ENCODE data around the gene SPEM3.
A peak's percentile ranks its signal among the peaks of the same experiment; 100 is the strongest.
"Not testable (repeated sequence)": the region's sequence is repeated elsewhere in the genome, so short reads cannot be mapped to it uniquely, and the experiment has no call there.

Gene SPEM3

DNA sequence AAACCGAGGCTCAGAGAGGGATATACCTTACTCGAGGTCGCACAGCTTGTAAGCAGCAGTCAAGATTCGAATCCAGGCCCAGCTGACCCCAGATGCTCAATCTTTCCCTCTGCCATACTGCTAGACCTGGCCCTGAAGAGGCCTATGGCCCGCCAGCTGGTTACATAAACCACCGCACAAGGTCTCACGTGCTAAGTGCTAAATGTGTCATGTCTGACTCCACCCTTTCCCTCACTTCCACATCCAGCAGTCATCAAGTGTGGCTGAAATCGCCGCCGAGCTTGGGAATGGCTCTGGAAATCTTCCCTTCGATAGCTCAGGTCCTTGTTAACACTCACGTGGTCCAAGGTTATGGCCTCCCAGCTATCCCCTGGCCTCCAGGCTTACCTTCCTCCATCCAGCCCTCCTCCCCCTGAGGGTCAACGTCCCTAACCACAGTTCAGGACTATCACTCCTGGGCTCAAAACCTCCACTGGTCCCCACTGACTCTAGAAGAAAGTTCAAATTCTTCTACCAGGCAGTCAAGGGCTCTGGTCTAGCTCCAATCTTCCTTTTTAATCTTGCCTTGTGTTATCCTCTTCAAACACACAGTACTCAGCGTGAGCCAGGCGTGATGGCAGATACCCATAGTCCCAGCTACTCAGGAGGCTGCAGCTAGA lies 47.2 kb downstream of the SPEM3 start:
- no peak for DNase-seq

DNA sequence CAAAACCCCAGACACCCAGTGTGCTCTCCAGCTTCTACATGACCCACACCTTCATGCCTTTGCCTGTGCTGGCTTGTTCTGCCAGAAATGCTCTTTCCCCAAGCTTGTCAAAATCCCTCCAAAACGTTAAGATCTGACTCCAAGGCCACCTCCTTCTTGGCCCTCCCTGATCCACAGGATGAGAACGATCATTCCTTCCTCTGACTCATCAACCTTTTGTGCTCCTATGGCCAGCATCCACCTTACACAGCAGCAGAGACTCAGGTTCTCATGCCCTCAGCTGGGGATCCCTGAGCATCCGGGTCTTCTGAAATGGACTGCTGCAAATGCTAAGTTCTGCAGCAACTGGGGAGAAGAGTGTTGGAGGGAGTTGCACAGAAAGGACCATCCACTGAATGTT lies 47.8 kb downstream of the SPEM3 start:
- no peak for DNase-seq

DNA sequence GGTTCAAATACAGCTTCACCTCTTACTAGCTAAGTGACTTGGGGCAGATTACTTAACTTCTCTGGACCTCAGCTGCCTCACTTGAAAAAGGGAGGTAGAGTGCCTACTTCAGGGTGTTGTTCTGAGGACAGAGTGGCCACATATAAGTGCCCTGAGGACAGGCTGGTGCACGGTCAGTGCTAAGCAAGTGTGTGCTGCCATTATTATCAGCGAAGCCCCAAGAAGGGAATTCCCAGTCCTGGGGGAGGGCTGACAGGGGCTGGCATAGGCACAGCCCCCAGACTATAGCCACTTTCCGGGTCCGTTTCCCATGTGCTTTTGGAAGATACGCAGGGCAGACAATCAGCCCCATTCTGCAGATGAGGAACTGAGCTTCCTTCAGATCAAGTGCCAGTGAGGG lies 48.3 kb downstream of the SPEM3 start:
- no peak for DNase-seq

DNA sequence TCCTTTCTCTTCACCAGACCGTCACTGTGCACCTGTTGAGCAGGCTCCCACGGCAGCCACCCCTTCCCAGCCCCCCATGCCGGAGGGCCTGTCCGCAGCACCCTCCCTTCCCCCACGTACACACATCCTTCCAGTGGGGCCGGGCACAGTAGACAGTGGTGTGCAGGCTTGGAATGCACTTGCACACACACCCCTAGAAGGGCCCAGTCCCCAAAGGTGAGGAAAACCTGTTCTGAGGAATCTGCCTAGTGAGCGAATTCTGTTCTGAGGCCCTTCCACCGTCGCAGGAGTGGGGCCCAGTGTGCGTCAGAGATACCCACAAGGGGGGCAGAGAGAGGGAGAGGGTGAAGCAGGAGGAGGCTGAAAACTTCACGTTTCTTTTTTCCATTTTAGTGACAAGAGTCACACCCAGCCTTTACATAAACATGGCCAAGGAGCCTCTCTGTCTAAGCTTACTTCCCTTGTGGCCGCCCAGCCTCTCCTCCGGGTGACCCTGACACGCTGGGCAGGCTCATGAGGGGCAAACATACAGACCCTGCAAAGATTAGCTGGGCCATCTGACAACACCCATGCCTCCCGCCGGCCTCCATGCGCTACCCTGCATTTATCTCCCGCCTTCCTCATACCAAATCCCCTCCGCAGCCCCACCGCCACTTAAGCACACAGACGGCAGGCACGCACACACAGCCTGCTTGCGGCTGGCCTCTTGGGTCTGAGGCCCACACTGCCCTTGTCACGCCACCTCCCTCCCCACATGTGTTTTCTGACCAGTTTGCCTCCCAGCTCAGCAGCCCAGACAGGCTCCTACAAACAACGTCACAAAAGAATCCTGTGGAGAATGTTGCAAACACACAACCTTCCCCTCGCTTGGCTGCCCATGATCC lies 49.0 kb downstream of the SPEM3 start:
- DNase-seq = no peak

DNA sequence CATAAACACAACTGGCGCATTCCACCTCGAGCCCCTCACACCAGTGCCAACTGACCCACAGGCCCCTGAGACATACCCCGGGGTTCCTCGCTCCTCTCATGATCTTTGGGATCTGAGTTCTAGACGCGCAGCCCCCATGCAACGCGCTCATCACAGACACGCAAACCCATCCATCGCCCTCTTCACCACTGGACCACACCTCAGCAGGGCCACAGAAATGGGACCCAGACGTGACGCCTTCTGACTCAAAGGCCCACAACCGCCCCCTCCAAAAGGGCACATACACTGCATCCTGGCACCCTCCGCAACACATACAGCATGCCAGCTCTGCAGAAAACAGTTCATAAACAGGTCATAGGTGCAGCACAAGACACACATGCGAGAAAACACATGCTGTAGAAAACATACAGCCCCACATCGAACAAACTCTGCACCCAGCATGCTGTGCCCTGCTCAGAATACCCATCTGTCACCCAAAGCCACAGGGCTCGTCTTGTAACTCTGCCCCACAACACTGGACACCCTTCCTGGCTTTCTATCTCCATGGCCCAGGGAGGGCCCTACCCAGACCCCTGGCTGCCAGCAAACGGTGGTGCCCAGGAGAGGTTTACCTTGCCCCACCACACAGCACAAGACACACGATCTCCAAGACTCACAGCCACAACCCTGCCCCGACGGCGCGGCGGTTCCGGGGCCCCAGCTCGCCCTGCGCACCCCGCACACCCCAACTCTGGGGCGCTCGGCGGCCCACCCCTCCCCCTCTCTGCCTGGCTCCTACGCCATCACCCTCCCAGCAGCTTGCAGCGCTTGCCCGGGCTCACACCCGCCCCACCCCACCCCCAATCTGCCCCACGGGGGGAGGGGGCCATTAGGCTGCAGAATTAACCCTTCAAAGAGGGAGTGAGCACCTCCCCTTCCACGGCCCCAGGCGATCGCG lies 49.9 kb downstream of the SPEM3 start:
- peak; percentile 8 for DNase-seq

DNA sequence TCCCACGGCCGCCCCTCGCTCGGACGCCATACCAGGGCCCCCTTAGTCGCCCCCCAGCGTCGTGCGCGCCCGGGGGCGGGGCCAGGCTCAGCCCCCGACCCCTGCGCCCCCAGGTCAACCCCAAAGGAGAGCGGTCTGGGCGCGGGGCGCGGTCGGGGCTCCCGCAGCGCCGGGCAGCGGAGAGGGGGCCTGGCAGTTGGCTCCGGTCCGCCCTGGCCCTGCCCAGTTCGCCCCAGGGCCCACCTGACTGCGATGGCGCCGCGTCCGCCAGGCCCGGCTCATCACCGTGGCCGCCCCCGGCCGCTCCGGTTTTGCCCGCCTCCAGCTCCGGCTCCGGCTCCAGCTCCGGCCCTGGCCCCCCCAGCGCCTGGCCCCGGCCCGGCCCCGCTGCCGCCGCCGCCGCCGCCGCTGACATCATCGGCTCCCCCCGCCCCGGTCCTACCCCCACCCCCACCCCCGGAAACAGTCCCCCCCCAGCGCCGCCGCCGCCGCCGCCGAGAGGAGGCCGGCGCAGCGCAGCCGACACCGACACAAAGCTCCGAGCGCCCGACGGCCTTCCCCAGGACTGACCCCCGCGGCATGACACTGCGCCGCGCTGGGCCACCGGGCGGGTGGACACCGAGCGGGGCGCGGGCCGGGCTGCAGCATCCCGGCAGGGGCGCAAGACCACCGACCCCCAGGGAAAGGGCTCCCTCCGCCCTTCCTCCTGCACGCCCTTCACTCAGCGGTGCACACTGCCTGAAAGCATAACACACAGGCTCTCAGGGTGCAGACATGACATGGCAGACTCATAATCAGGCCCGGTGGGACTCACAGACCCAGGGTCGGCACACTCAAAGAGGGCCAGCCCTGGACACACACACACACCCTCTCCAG lies 50.8 kb downstream of the SPEM3 start, which contains the start of gene ZBTB4:
ZBTB4 (minus strand) TSS at position 419 of the 876 bp plus-strand sequence. CDS start 12,830 bp downstream, outside the sequence.
- DNase-seq = peak; percentile 44

DNA sequence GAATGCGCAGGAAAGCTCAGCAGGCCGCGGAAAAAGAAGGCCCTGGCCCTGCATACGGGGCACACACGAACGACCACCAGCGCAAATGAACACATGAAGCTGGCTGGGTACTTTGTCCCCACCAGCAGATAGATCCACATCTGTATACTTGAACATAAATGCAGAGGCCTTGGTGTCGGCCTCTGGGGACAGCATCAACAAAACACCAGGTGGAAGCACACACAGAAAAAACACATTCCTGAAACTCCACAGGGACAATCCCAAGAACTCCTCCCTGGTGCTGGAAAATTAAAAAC lies 51.4 kb downstream of the SPEM3 start:
- DNase-seq = no peak

DNA sequence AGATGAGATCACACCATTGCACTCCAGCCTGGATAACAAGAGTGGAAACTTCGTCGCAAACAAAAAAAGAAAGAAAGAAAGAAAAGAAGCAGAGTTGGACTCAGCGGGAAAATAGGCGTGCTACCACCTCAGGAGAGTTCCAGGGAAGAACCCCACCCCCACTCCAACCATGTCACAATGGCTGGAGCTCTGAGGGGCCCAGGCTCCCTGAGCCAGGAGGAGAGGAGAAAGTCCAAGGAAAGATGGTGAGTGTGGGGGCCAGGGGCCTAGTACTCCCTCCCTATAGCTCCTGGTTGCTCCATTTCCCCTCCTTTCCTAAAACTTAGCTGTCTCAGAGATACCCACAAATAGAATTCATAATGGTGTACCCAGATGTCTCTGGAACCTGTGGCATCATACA lies 52.6 kb downstream of the SPEM3 start, which contains the start of gene SLC35G6:
SLC35G6 (plus strand) TSS at position 172 of the 400 bp plus-strand sequence; CDS start at position 243, 71 bp downstream.
- not testable (repeated sequence) for DNase-seq

DNA sequence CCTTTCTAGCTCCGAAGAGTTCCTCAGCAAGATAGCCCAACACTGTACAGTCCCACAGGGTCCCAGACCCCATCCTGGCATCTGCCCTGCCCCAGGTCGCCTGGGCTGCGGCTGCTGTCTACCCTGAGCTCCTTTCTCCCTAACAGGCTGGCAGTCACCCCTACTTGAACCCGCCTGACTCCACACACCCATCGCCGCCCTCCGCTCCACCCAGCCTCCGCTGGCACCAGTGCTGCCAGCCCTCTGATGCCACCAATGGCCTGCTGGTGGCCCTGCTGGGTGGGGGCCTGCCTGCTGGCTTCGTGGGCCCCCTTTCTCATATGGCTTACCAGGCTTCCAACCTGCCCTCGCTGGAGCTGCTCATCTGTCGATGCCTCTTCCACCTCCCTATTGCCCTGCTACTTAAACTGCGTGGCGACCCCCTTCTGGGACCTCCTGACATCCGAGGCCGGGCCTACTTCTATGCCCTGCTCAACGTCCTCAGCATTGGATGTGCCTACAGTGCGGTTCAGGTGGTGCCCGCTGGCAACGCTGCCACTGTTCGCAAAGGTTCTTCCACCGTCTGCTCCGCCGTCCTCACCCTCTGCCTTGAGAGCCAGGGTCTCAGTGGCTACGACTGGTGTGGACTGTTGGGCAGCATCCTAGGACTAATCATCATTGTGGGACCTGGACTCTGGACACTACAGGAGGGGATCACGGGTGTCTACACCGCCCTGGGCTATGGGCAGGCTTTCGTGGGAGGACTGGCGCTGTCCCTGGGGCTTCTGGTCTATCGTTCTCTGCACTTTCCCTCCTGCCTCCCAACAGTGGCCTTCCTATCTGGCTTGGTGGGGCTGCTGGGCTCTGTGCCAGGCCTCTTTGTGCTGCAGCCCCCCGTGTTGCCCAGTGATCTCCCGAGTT lies 53.4 kb downstream of the SPEM3 start:
- not testable (repeated sequence) for DNase-seq
